KMS-11 (cell line): ENCODE measurements around the gene CHST11.
A peak's percentile ranks its signal among the peaks of the same experiment; 100 is the strongest.

Experiments used
- H2AFZ ChIP-seq: fragments of 200-600 bp; sonication (generic); 2 replicates; pipeline ENCODE4 v1.6.1; 2016; ENCODE audit warnings: antibody characterized with exemption, mixed run types, low read depth
- H3K27ac ChIP-seq: fragments of 200-600 bp; sonication (generic); 2 replicates; pipeline ENCODE4 v1.6.1; 2016; ENCODE audit warnings: mild to moderate bottlenecking, mixed run types
- H3K27me3 ChIP-seq: fragments of 200-600 bp; sonication (generic); 2 replicates; pipeline ENCODE4 v1.6.1; 2017; ENCODE audit warnings: mild to moderate bottlenecking, low read depth, mixed run types, moderate library complexity; ENCODE audit not compliant: insufficient read depth
- H3K36me3 ChIP-seq: fragments of 200-600 bp; sonication (generic); 2 replicates; pipeline ENCODE4 v1.6.1; 2017; ENCODE audit warnings: mild to moderate bottlenecking, mixed run types; ENCODE audit not compliant: insufficient read depth
- H3K4me1 ChIP-seq: fragments of 200-600 bp; sonication (generic); 2 replicates; pipeline ENCODE4 v1.6.1; 2016; ENCODE audit warnings: mild to moderate bottlenecking, low read depth, mixed run types; ENCODE audit not compliant: poor library complexity, severe bottlenecking
- H3K4me2 ChIP-seq: fragments of 200-600 bp; sonication (generic); 2 replicates; pipeline ENCODE4 v1.7.0; 2016; ENCODE audit warnings: mild to moderate bottlenecking, mixed run types
- H3K4me3 ChIP-seq: fragments of 200-600 bp; sonication (generic); IDR thresholded peaks from 2 replicates; pipeline ENCODE4 v1.6.1; 2017; ENCODE audit warnings: low read depth, low read length, mixed read lengths; ENCODE audit not compliant: insufficient read depth
- H3K79me2 ChIP-seq: fragments of 200-600 bp; sonication (generic); 2 replicates; pipeline ENCODE4 v1.6.1; 2016; ENCODE audit warnings: low read depth, mixed run types; ENCODE audit not compliant: insufficient read depth
- H3K9ac ChIP-seq: fragments of 200-600 bp; sonication (generic); 2 replicates; pipeline ENCODE4 v1.6.1; 2016; ENCODE audit warnings: mild to moderate bottlenecking, mixed run types
- H4K20me1 ChIP-seq: fragments of 200-600 bp; sonication (generic); 2 replicates; pipeline ENCODE4 v1.6.1; 2016; ENCODE audit warnings: mild to moderate bottlenecking, mixed run types; ENCODE audit not compliant: insufficient read depth
- CTCF ChIP-seq: fragments of 200-600 bp; sonication (generic); conservative IDR thresholded peaks from 2 replicates; pipeline ENCODE4 v1.6.1; 2017; ENCODE audit warnings: low read depth, mild to moderate bottlenecking, antibody characterized with exemption, low read length, moderate library complexity, mixed read lengths

Gene CHST11

DNA sequence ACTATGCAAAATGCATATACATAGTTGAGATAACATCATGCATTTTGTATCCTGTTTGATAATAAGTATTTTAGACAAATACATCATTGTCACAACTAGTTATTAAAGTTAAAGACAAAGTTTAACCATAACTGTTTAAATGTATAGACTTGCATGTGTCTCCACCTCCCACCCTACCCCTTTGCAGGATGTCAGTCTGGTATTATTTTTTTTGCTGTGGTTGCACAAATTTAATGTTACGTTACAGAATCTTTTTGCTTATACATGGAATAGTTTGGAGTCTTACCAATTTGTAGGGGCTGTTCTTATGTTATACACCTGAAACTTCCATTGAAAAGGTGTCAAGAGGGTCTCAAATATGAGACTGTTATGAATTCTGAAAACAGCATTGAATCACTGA, 5.6 kb downstream of the CHST11 start:
- Histone ChIP-seq H3K4me3 (no peak overlapping the region), H4K20me1 (no peaks in the 10 kb centered on the region), H2AFZ (no peak overlapping the region), H3K79me2 (peaks cover 70% of the 10 kb centered on the region), H3K4me1 (peaks cover 80% of the 10 kb centered on the region), H3K27ac (no peak overlapping the region), H3K4me2 (peak overlapping the region; percentile 50), H3K27me3 (no peaks in the 10 kb centered on the region), H3K36me3 (no peaks in the 10 kb centered on the region), H3K9ac (no peak overlapping the region)
- no peak for TF ChIP-seq CTCF

GRCh38 chr12:104462931-104463339, 6.2 kb downstream of the CHST11 start:
- peak overlapping the region; percentile 50 for H3K4me2 ChIP-seq
- no peak overlapping the region for H3K4me3 ChIP-seq
- H3K9ac ChIP-seq = no peak overlapping the region
- peak overlapping the region; percentile 34; the same call in 1 of the 2 replicates for H3K27ac ChIP-seq
- H3K79me2 ChIP-seq = peaks cover 68% of the 10 kb centered on the region
- peaks cover 87% of the 10 kb centered on the region for H3K4me1 ChIP-seq
- no peaks in the 10 kb centered on the region for H3K27me3 ChIP-seq
- H4K20me1 ChIP-seq = no peaks in the 10 kb centered on the region
- H2AFZ ChIP-seq = no peak overlapping the region
- no peak for TF ChIP-seq CTCF
- no peaks in the 10 kb centered on the region for H3K36me3 ChIP-seq

GRCh38 chr12:104463368-104463767, 6.6 kb downstream of the CHST11 start:
- no peak for TF ChIP-seq CTCF
- Histone ChIP-seq H4K20me1 (no peaks in the 10 kb centered on the region), H2AFZ (no peak overlapping the region), H3K9ac (no peak overlapping the region), H3K4me1 (peaks cover 91% of the 10 kb centered on the region), H3K79me2 (peaks cover 68% of the 10 kb centered on the region), H3K27me3 (no peaks in the 10 kb centered on the region), H3K27ac (peak overlapping the region; percentile 34; the same call in 1 of the 2 replicates), H3K4me2 (peak overlapping the region; percentile 50), H3K4me3 (no peak overlapping the region), H3K36me3 (no peaks in the 10 kb centered on the region)

- Histone ChIP-seq H3K27ac (peak overlapping the region; percentile 30; the same call in 1 of the 2 replicates), H2AFZ (no peak overlapping the region), H3K79me2 (peaks cover 63% of the 10 kb centered on the region), H4K20me1 (no peaks in the 10 kb centered on the region), H3K4me3 (no peak overlapping the region), H3K36me3 (no peaks in the 10 kb centered on the region), H3K4me2 (peak overlapping the region; percentile 75), H3K4me1 (peaks cover 100% of the 10 kb centered on the region), H3K27me3 (no peaks in the 10 kb centered on the region), H3K9ac (no peak overlapping the region)
- TF ChIP-seq CTCF = no peak
These were observed 8.2 kb downstream of the CHST11 start for GRCh38 chr12:104464899-104465298.
